GM21576 (cell line): Measurements from ENCODE around the gene COL25A1.
"Not testable (repeated sequence)": the region's sequence is repeated elsewhere in the genome, so short reads cannot be mapped to it uniquely, and the experiment has no call there.

Experiments used
- ATAC-seq: cut with Tn5 transposase; IDR thresholded peaks from one replicate; pipeline ENCODE4 v1.9.1; 2021; ENCODE audit warnings: mild to moderate bottlenecking, moderate library complexity; ENCODE audit not compliant: unreplicated experiment

Gene COL25A1

GRCh38 chr4:109072595-109072994 is 229.9 kb downstream of the COL25A1 start:
- ATAC-seq = no peak

GRCh38 chr4:109070677-109071076 is 231.8 kb downstream of the COL25A1 start:
- not testable (repeated sequence) for ATAC-seq

DNA sequence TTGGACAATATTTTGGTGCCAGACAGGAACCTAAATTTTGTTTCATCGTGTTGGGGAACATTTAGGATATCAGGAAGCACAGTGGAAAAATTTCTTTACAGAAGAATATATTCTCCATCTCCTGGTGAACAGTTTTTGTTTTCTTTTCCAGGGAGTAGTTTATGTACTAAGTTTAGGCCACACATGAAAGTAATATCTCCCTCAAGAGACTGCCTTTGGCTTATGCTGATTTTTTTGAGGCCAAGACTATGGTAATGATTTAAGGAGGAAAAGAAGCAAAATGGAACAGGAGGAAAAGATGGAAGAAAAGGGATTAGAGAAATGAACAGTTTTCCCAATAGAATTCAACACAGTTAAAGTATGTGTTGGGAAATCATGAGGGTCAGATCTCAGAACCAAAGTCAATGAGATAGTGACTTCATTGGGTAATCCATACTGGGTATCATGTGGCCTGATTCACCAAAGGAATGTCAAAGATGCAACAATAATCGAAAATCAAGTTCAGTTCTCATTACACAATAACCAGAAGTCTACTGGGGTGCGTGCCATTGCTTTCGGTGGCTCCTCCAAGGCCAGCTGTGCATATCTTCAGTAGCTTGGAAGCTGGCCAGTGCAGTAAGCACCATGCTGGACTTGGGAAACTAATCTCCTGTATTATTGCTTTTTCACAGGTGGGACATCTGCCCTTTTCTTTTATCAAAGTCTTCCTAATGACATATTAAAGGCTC is 234.8 kb downstream of the COL25A1 start:
- no peak for ATAC-seq

- no peak for ATAC-seq
Measured at GRCh38 chr4:109065006-109065405, 237.5 kb downstream of the COL25A1 start.

DNA sequence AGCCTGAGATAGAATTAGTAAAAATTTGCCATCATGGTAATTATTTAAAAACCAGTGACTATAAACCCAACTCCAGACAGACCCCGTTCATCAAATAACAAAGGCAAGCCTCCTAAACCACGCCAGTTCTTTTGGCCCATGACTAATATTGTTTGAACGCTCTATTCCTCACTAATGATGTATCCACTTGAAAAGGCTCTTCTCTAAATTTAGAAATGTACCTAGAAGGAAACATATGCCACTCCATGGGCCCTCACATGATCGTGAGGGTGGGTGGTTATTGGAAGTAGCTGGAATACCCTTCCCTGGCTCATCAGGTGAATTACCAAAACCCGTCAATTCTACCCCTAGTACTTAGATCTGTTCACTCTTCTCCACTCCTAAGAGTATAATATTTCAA is 249.2 kb downstream of the COL25A1 start:
- no peak for ATAC-seq

DNA sequence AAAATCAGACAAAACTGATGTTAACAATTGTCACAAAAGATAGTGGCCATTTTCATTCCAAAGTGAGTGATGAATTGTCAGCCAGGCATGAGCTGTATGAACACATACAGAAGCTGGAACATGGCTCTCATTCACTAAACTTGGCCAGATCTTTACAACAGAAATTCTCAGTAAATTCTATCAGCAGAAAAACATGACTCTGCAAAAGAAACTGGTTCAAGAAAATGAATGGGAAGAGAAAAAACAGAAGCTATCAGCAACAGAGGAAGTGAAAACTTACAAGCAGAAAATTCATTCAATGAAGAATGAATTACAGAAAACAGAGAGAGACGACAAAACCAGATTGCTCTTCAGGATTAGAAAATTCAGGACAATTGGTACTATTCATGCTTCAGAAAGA is 249.6 kb downstream of the COL25A1 start:
- ATAC-seq = no peak

GRCh38 chr4:109051054-109051453 is 251.4 kb downstream of the COL25A1 start:
- ATAC-seq = no peak

GRCh38 chr4:109049926-109050325 is 252.5 kb downstream of the COL25A1 start:
- no peak for ATAC-seq

GRCh38 chr4:109046471-109047201 is 255.8 kb downstream of the COL25A1 start:
- no peak for ATAC-seq

DNA sequence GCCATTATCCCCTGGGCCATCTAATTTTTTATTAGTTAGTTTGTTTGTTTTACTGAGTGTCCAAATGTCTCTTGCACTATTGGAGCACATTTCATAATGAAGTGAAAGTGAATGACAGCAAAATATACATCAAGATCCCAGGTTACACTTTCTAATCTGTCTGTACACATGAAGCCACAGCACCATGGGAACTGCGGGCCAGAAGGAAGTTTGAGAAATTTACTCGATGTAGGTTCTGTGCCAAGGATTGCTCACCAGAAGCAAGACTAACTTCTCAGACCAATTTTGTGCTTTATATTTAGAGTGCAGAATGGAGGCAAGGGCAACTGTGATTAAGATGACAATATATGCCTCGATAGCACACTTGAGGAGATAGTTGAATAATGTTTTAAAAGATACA is 258.0 kb downstream of the COL25A1 start:
- ATAC-seq = no peak

DNA sequence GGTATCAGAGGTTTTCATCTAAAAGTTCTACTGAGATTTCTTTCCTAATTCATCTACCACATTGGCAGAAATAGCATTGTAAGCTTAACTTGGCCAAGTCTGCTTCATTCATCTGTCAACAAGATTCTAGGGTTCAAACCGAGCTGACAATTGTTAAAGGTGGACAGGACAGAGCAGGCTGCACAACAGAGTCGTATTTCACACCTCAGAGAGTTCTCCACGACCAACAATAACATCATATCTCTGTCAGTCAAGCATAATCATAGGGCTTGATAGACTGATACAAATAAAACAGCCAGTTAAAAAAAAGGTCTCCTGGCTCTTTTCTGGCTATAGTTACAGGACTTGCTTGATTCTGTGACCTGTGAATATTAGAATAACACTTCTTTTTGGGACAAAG is 259.2 kb downstream of the COL25A1 start:
- no peak for ATAC-seq

DNA sequence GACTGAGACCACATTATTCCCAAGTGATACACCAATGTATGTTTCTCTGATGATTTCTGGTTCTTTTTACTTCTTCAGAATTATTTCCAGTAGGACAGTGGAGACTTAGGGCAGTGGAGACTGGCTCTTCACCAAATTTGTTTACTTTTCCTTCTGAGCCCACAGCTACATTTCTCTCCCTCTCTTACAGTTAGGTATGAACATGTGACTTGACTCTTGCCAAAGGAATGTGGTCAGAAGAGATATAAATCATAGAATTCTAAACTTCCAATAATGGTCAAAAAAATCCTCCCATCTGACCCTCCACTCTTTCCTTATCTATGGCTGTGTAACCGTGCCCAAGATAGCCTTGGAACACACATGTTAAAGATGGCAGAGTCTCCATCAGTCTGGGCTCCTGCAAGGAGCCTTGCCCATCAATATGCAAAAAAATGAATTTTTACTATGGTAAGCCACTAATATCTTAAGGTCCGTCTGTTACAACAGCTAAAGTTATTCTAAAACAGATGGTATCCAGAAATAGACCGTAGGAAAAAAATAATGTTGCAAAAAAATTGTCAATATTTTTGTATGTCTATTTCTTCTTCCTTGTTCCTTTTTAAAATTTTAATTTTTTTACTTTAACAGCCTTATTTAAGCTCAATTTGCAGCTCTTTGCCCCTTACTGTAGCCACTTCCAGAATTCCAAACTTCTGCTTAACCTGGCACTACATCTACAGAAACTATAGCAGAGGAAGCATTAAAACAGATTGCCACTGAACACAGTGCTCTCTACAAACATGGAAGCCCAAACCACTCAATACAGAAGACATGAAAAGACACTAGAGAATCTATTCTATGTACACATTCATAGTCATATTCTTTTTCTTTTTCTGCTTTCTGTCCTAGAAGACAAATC is 260.7 kb downstream of the COL25A1 start:
- no peak for ATAC-seq

DNA sequence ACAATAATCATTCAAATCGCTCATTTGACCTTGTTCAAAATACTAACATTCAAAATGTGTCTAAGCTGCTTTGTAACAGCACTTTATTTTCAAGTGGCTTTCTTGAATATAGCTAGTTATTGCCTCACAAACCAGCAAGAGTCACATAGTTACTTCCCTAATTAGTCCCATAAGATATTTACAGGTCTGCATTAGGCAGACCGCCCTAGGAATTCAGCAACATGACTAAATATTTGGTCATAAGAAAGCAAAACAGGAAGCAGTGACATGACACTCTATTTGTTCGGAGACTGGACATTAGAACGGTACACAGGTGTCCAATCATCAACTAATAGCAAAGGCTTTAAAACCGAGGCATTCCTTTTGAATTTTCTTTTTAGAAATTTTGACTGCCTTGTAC is 262.0 kb downstream of the COL25A1 start:
- no peak for ATAC-seq

DNA sequence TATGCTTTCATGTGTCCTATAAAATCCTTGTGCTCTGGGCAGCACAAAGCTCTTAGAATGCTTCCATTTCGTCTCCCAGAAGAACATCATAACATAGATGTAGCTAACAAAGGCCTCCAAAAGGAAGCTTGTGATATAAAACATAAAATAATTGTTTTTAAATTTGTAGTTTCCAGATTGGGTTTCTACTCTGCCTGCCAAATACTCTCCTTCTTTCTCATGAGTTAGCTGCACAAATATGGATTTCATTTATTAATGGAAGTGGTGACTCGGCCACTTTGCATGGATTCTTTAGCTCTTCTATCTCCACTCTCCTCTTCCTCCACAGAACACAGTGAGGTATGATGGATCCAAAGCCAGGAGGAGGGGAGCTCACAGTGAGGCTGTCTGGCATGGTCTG is 265.4 kb downstream of the COL25A1 start:
- no peak for ATAC-seq

DNA sequence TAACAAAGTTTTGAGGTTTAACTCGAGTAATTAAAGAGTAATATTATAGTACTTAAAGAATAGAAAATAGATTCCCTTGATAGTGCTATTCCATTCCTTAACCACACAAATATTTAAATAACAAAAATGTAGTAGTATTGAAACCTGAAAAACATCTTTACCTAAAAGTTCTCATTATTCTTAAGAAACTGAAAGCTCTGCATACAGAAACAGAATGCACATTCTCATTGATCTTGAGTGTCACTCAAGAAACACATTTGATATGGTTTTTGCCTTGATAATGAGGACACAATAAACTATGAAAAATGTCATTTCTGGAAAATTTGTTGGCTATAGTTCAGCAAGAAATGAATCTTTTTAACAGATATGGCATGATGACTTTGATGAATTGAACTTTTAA is 268.5 kb downstream of the COL25A1 start:
- ATAC-seq = no peak

DNA sequence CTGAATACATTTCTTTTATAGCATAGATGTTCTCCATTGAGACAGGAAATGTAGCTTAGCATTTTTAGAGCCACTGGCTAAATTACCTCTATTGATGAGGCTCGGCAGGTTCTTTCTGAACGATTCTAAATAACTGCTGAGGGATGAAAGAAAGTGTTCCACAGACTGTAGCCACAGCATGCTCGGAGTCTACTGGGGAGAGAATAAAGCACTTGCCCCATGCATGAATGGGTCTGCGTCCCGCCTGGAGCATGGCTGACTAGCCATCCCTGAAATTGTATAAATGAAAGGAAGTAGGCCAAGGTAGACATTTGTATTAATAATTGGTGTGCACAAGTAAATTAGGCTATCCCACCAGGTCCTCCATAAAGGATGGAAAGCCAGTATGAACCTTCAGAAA is 269.8 kb downstream of the COL25A1 start:
- ATAC-seq = no peak

DNA sequence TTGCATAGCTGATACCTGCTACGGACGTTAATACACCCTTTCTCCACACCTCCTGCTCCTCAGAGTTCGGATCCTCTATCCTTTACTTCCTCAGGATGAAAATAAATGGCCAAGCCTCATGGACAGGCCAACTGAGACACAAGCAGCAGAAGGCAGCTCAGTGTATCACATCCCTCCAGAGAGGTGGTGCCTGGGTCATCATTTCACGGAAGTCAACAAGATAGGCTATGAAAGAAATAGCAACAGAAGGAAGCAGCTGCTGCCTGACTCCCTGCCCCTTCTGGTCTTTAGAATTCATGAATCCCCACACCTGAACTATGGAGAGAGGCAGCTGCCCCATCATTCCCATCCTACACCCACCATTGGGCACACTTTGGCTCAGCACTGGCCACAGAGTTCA is 272.5 kb downstream of the COL25A1 start:
- no peak for ATAC-seq

GRCh38 chr4:109027016-109027500 is 275.4 kb downstream of the COL25A1 start:
- ATAC-seq = no peak

DNA sequence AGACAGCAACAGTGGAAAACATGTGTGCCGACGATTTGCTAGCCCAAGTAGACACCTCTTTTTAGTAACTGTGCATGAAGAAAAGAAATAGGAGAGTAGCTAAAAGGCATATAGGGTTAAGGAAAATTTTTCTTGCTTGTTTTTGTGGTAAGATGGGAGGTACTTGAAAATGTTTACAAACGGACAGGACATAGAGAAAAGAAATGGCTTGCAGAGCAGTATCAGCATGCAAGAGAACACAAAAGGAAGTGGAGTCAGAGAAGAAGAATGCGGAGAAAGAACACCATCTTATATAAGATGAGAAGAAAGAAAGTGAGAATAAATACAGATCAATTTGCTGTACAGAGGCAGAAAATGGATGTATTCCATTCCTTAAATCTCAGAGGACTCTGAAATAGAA is 275.9 kb downstream of the COL25A1 start:
- no peak for ATAC-seq

- ATAC-seq = no peak
Measured at GRCh38 chr4:109025471-109026076, 276.9 kb downstream of the COL25A1 start.

DNA sequence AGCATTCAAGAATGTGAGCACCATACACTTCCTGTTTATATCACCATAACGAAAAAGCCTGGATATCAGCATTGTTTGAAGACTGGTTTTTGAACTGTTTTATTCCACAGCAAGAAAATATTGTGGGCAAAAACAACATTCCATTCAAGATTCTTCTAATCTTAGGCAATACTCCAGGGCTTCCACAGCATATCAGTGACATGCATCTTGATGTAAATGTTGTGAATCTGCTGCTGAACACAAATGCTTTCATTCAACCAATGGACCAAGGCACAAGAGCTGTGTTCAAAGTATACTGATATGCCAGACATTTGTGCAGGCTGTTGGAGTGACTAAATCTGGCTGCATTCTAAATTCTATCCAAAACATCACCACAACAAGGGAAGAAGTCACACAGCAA is 279.5 kb downstream of the COL25A1 start:
- no peak for ATAC-seq
